ENCODE measurements around the gene FADS3.
A peak's percentile ranks its signal among the peaks of the same experiment; 100 is the strongest.

FADS3 gene

GRCh38 chr11:61879152-61879551, 12.2 kb downstream of the FADS3 start:
- DNase-seq (ENCODE audit: low read depth), result no peak

- DNase-seq (ENCODE audit: low read depth), result no peak
Observed at GRCh38 chr11:61875698-61876097, 15.6 kb downstream of the FADS3 start.

GRCh38 chr11:61874853-61875252, 16.5 kb downstream of the FADS3 start:
- DNase-seq (ENCODE audit: low read depth), result no peak

- DNase-seq (ENCODE audit: low read depth), result no peak
Observed at GRCh38 chr11:61874377-61874809, 17.0 kb downstream of the FADS3 start.

- no peak for DNase-seq (ENCODE audit: low read depth)
Observed at GRCh38 chr11:61873588-61874376, 17.6 kb downstream of the FADS3 start.

GRCh38 chr11:61872935-61873565, 18.3 kb downstream of the FADS3 start:
- DNase-seq (ENCODE audit: low read depth), result no peak

GRCh38 chr11:61871158-61871597, 20.2 kb downstream of the FADS3 start:
- peak; percentile 72 for DNase-seq (ENCODE audit: low read depth)

GRCh38 chr11:61870541-61871031, 20.8 kb downstream of the FADS3 start:
- DNase-seq (ENCODE audit: low read depth), result no peak

GRCh38 chr11:61869708-61870451, 21.5 kb downstream of the FADS3 start:
- DNase-seq (ENCODE audit: low read depth), result no peak

GRCh38 chr11:61869429-61869707, 22.0 kb downstream of the FADS3 start:
- no peak for DNase-seq (ENCODE audit: low read depth)

GRCh38 chr11:61868571-61869428, 22.5 kb downstream of the FADS3 start:
- DNase-seq (ENCODE audit: low read depth), result no peak

- DNase-seq (ENCODE audit: low read depth), result no peak
Observed at GRCh38 chr11:61866958-61867343, 24.4 kb downstream of the FADS3 start.

GRCh38 chr11:61866231-61866957, 25.0 kb downstream of the FADS3 start:
- DNase-seq (ENCODE audit: low read depth), result no peak

- no peak for DNase-seq (ENCODE audit: low read depth)
Observed at GRCh38 chr11:61864814-61865775, 26.2 kb downstream of the FADS3 start.

GRCh38 chr11:61863548-61864081, 27.7 kb downstream of the FADS3 start:
- no peak for DNase-seq (ENCODE audit: low read depth)

- DNase-seq (ENCODE audit: low read depth), result no peak
Observed at GRCh38 chr11:61862714-61863547, 28.4 kb downstream of the FADS3 start.

GRCh38 chr11:61861634-61862033, 29.7 kb downstream of the FADS3 start:
- DNase-seq (ENCODE audit: low read depth), result no peak

- DNase-seq (ENCODE audit: low read depth), result no peak
Observed at GRCh38 chr11:61860054-61860903, 31.1 kb downstream of the FADS3 start.
